IMR-90 (cell line): ENCODE results near the gene KRCC1. TPM values are rescaled to one million over a fixed set of nuclear protein-coding genes. Genes with fewer than 3 reads are reported as not detected.

Experiments used
- ATAC-seq: fragments of 200-7000 bp; cut with Tn5 transposase; 2 replicates; pipeline ENCODE4 v1.9.1; 2020; ENCODE audit warnings: low read depth, mild to moderate bottlenecking, moderate library complexity
- BruUV-seq: library from RNA; stranded (reverse); fragments of 400-500 nt; replicated peaks from 2 replicates; lab custom pipeline; 2021; lab: Mats Ljungman, UMichigan
- CTCF ChIA-PET: fragments of 300-600 bp; formaldehyde crosslinking; extraction: SDS; loops from one replicate; lab custom pipeline; 2021; ENCODE audit warnings: antibody characterized with exemption; lab: Yijun Ruan, JAX
- POLR2A ChIA-PET: fragments of 300-600 bp; sonication (Branson Sonifier 250); formaldehyde crosslinking; loops from one replicate; lab custom pipeline; 2022; ENCODE audit warnings: antibody characterized with exemption; ENCODE audit not compliant: unreplicated experiment; lab: Charles Lee
- DNase-seq: peaks from one replicate; pipeline ENCODE4 v3.0.0; 2013
- H2AFZ ChIP-seq: replicated peaks from 2 replicates; pipeline ENCODE3; 2013; ENCODE audit warnings: low read length, mild to moderate bottlenecking; ENCODE audit not compliant: poor library complexity
- H2AK5ac ChIP-seq: 2 replicates; pipeline ENCODE4 v1.6.1; 2013; ENCODE audit warnings: low read depth, low read length, inconsistent platforms
- H2AK9ac ChIP-seq: replicated peaks from 2 replicates; pipeline ENCODE3; 2013; ENCODE audit warnings: mild to moderate bottlenecking, low read depth, low read length, moderate library complexity; ENCODE audit not compliant: poor library complexity
- H2BK120ac ChIP-seq: 2 replicates; pipeline ENCODE4 v1.6.1; 2013; ENCODE audit warnings: low read depth, low read length, inconsistent platforms
- H2BK15ac ChIP-seq: 3 replicates; pipeline ENCODE4 v1.6.1; 2013; ENCODE audit warnings: low read depth, low read length, inconsistent platforms
- H2BK20ac ChIP-seq: 2 replicates; pipeline ENCODE4 v1.6.1; 2013; ENCODE audit warnings: low read depth, mild to moderate bottlenecking, inconsistent platforms, low read length, moderate library complexity
- H2BK5ac ChIP-seq: 2 replicates; pipeline ENCODE4 v1.6.1; 2013; ENCODE audit warnings: mild to moderate bottlenecking, low read depth, low read length, inconsistent platforms; ENCODE audit not compliant: poor library complexity, severe bottlenecking
- H3K14ac ChIP-seq: replicated peaks from 2 replicates; pipeline ENCODE4 v1.6.1; 2013; ENCODE audit warnings: low read depth, low read length, inconsistent platforms
- H3K18ac ChIP-seq: 2 replicates; pipeline ENCODE4 v1.6.1; 2013; ENCODE audit warnings: low read depth, low read length, control low read depth
- H3K23ac ChIP-seq: 2 replicates; pipeline ENCODE4 v1.6.1; 2013; ENCODE audit warnings: low read depth, low read length, inconsistent platforms
- H3K27ac ChIP-seq: 2 replicates; pipeline ENCODE4 v1.5.1; 2013; ENCODE audit warnings: mild to moderate bottlenecking, control low read depth, low read length; ENCODE audit not compliant: insufficient read depth
- H3K27me3 ChIP-seq: 2 replicates; pipeline ENCODE4 v1.6.1; 2013; ENCODE audit warnings: low read length; ENCODE audit not compliant: control insufficient read depth, insufficient read depth
- H3K36me3 ChIP-seq: 2 replicates; pipeline ENCODE4 v1.6.1; 2013; ENCODE audit warnings: low read length, mixed read lengths; ENCODE audit not compliant: control insufficient read depth, insufficient read depth
- H3K4ac ChIP-seq: 2 replicates; pipeline ENCODE4 v1.6.1; 2013; ENCODE audit warnings: low read depth, low read length, inconsistent platforms
- H3K4me1 ChIP-seq: 2 replicates; pipeline ENCODE4 v1.6.1; 2013; ENCODE audit warnings: low read length, mixed read lengths; ENCODE audit not compliant: control insufficient read depth, insufficient read depth
- H3K4me2 ChIP-seq: 2 replicates; pipeline ENCODE4 v1.6.1; 2013; ENCODE audit warnings: low read depth, mild to moderate bottlenecking, control low read depth, low read length, moderate library complexity
- H3K4me3 ChIP-seq: 2 replicates; pipeline ENCODE4 v1.5.1; 2013; ENCODE audit warnings: low read depth, mild to moderate bottlenecking, control low read depth, low read length, moderate library complexity; ENCODE audit not compliant: insufficient read depth
- H3K56ac ChIP-seq: 2 replicates; pipeline ENCODE4 v1.6.1; 2013; ENCODE audit warnings: low read length, inconsistent platforms; ENCODE audit not compliant: insufficient read depth; ENCODE audit errors: extremely low read depth
- H3K79me1 ChIP-seq, 2 experiments: 2 replicates each; pipeline ENCODE4 v1.6.1; 2013; ENCODE audit warnings: low read length in 2 of 2, inconsistent platforms in 1 of 2, low read depth in 1 of 2
- H3K9ac ChIP-seq: 2 replicates; pipeline ENCODE4 v1.6.1; 2013; ENCODE audit warnings: low read depth, low read length, control low read depth
- H3K9me1 ChIP-seq: 2 replicates; pipeline ENCODE4 v1.6.1; 2013; ENCODE audit warnings: low read length, inconsistent platforms; ENCODE audit not compliant: insufficient read depth
- H3K9me3 ChIP-seq: 2 replicates; pipeline ENCODE4 v1.6.1; 2013; ENCODE audit warnings: low read length; ENCODE audit not compliant: control insufficient read depth, insufficient read depth
- H4K20me1 ChIP-seq: 2 replicates; pipeline ENCODE4 v1.6.1; 2013; ENCODE audit warnings: low read length, inconsistent platforms; ENCODE audit not compliant: insufficient read depth
- H4K5ac ChIP-seq: 2 replicates; pipeline ENCODE4 v1.6.1; 2013; ENCODE audit warnings: mild to moderate bottlenecking, low read depth, low read length, control low read depth
- H4K8ac ChIP-seq, 2 experiments: 2 replicates each; pipeline ENCODE4 v1.6.1; 2013; ENCODE audit warnings: low read depth in 2 of 2, low read length in 2 of 2, control low read depth in 1 of 2, inconsistent platforms in 1 of 2
- H4K91ac ChIP-seq: 2 replicates; pipeline ENCODE4 v1.6.1; 2013; ENCODE audit warnings: low read depth, low read length, inconsistent platforms; ENCODE audit not compliant: insufficient read depth
- BHLHE40 ChIP-seq: fragments of 150-350 bp; IDR thresholded peaks from 2 replicates; pipeline ENCODE4 v1.6.1; 2016; ENCODE audit warnings: mild to moderate bottlenecking, low read depth, low read length
- CEBPB ChIP-seq: IDR thresholded peaks from 2 replicates; pipeline ENCODE4 v1.6.1; 2012; ENCODE audit warnings: low read depth, low read length, improper control_type of control experiment
- CHD1 ChIP-seq: IDR thresholded peaks from 2 replicates; pipeline ENCODE4 v1.6.1; 2012; ENCODE audit warnings: low read depth, low read length, improper control_type of control experiment
- CTCF ChIP-seq: conservative IDR thresholded peaks from 2 replicates; pipeline ENCODE4 v1.5.1; 2012; ENCODE audit warnings: mild to moderate bottlenecking, low read depth, low read length, improper control_type of control experiment
- FOS ChIP-seq: fragments of 150-350 bp; IDR thresholded peaks from 2 replicates; pipeline ENCODE4 v1.6.1; 2016; ENCODE audit warnings: low read depth, low read length
- MAFK ChIP-seq: IDR thresholded peaks from 2 replicates; pipeline ENCODE4 v1.6.1; 2012; ENCODE audit warnings: low read depth, low read length, improper control_type of control experiment
- MAZ ChIP-seq: IDR thresholded peaks from 2 replicates; pipeline ENCODE4 v1.6.1; 2012; ENCODE audit warnings: low read depth, mild to moderate bottlenecking, low read length, improper control_type of control experiment, moderate library complexity, borderline replicate concordance
- MXI1 ChIP-seq: IDR thresholded peaks from 2 replicates; pipeline ENCODE4 v1.6.1; 2012; ENCODE audit warnings: low read depth, mild to moderate bottlenecking, low read length, moderate library complexity, borderline replicate concordance
- NFE2L2 ChIP-seq: fragments of 150-350 bp; IDR thresholded peaks from 2 replicates; pipeline ENCODE4 v1.6.1; 2016; ENCODE audit warnings: low read depth, mild to moderate bottlenecking, low read length
- POLR2A ChIP-seq: IDR thresholded peaks from 2 replicates; pipeline ENCODE4 v1.6.1; 2012; ENCODE audit warnings: mild to moderate bottlenecking, low read depth, low read length
- RAD21 ChIP-seq: IDR thresholded peaks from 2 replicates; pipeline ENCODE4 v1.6.1; 2012; ENCODE audit warnings: low read length, improper control_type of control experiment
- RCOR1 ChIP-seq: IDR thresholded peaks from 2 replicates; pipeline ENCODE4 v1.6.1; 2012; ENCODE audit warnings: mild to moderate bottlenecking, low read length, improper control_type of control experiment; ENCODE audit not compliant: insufficient replicate concordance
- RFX5 ChIP-seq: IDR thresholded peaks from 2 replicates; pipeline ENCODE4 v1.8.0; 2012; ENCODE audit warnings: low read depth, mild to moderate bottlenecking, low read length, moderate library complexity
- SMC3 ChIP-seq: fragments of 150-350 bp; IDR thresholded peaks from 2 replicates; pipeline ENCODE4 v1.6.1; 2016; ENCODE audit warnings: low read depth, mild to moderate bottlenecking, antibody characterized with exemption, low read length, moderate library complexity
- USF2 ChIP-seq: fragments of 150-350 bp; IDR thresholded peaks from 2 replicates; pipeline ENCODE4 v1.6.1; 2017; ENCODE audit warnings: mild to moderate bottlenecking, antibody characterized with exemption, low read length, low read depth
- whole genome bisulfite sequencing, 2 experiments: methylation state at CpG; one replicate each; pipeline versions ENCODE4 v1.1.5 to v1.1.7; 2013; ENCODE audit warnings: missing lambda C conversion rate in 2 of 2; ENCODE audit not compliant: insufficient read length in 1 of 2; ENCODE audit errors: extremely low coverage in 2 of 2; 5-methylcytosine and 5-hydroxymethylcytosine counted together
- dilution Hi-C: fragments of 300-500 bp; cut with HindIII; formaldehyde crosslinking; loops from one replicate; pipeline ENCODE4 v1.14.3; 2018; ENCODE audit warnings: low sequenced_read_pairs; ENCODE audit not compliant: unreplicated experiment
- in situ Hi-C: fragments of 300-500 bp; cut with MboI; formaldehyde crosslinking; loops from 3 replicates; pipeline ENCODE4 v1.14.3; 2019; ENCODE audit warnings: low sequenced_read_pairs, inconsistent platforms, mixed read lengths
- intact Hi-C: fragments of 100-400 bp; cut with micrococcal nuclease; formaldehyde crosslinking; loops from 2 replicates; pipeline ENCODE4 v1.10.0; 2022
- polyA plus RNA-seq, 3 experiments: library from polyadenylated mRNA; depleted of rRNA; stranded (reverse); fragments of >200 nt; gene quantifications; 2 replicates each; pipeline ENCODE4 v1.2.3, GENCODE V29; 2012; ENCODE audit warnings: low replicate concordance in 1 of 3
- total RNA-seq: library from RNA; depleted of rRNA; stranded (reverse); fragments of >200 nt; gene quantifications from 2 replicates; pipeline ENCODE4 v1.2.3, GENCODE V29; 2012

The KRCC1 gene
- total and polyA plus RNA-seq, 2 of the 4 experiments (the other 2 are of a cell fraction) = 14.3 to 16.5 TPM

GRCh38 chr2:88087763-88088162 lies 32.2 kb upstream of the KRCC1 start:
- H2AK9ac ChIP-seq = no peak overlapping the region
- no peak overlapping the region for H4K5ac ChIP-seq
- DNase-seq (no peak), ATAC-seq (no peak)
- BruUV-seq = no TSS peak
- H3K9ac ChIP-seq = no peak overlapping the region
- TF ChIP-seq CHD1 = no peak
- TF ChIP-seq RCOR1 = no peak
- no peak for TF ChIP-seq CTCF
- no peak for TF ChIP-seq MAFK
- no peak for TF ChIP-seq MAZ
- TF ChIP-seq RFX5 = no peak
- no peak for TF ChIP-seq POLR2A
- TF ChIP-seq USF2 = no peak
- TF ChIP-seq RAD21 = no peak
- no peak for TF ChIP-seq MXI1
- TF ChIP-seq SMC3 = no peak
- no peak for TF ChIP-seq BHLHE40
- TF ChIP-seq NFE2L2 = no peak
- no peak for TF ChIP-seq CEBPB
- no peak for TF ChIP-seq FOS
- no peak overlapping the region for H3K4me2 ChIP-seq
- H2AK5ac ChIP-seq = no peak overlapping the region
- H2BK15ac ChIP-seq = no peak overlapping the region
- no peaks in the 10 kb centered on the region for H3K4me1 ChIP-seq
- H3K79me1 ChIP-seq = no peaks in the 10 kb centered on the region
- no peak overlapping the region for H3K4ac ChIP-seq
- no peaks in the 10 kb centered on the region for H3K36me3 ChIP-seq
- intact Hi-C loops (no loop called here), in situ Hi-C loops (no loop called here), dilution Hi-C loops (no loop called here)
- no peak overlapping the region for H2BK120ac ChIP-seq
- no peak overlapping the region for H3K14ac ChIP-seq
- POLR2A ChIA-PET = no interaction called here
- no peak overlapping the region for H3K18ac ChIP-seq
- 70% methylated on average over 10 of the region's 17 CpGs; no CpG with 5 or more reads in 1 of the 2 experiments for WGBS, 2 experiments
- CTCF ChIA-PET = no interaction called here
- peaks cover 16% of the 10 kb centered on the region for H3K27me3 ChIP-seq
- H3K9me1 ChIP-seq = no peaks in the 10 kb centered on the region
- no peak overlapping the region for H3K4me3 ChIP-seq
- H4K8ac ChIP-seq = no peak overlapping the region
- no peak overlapping the region for H2BK20ac ChIP-seq
- no peak overlapping the region for H2AFZ ChIP-seq
- no peaks in the 10 kb centered on the region for H3K9me3 ChIP-seq
- H2BK5ac ChIP-seq = no peak overlapping the region
- no peak overlapping the region for H3K27ac ChIP-seq
- no peak overlapping the region for H4K91ac ChIP-seq
- H3K23ac ChIP-seq = no peak overlapping the region
- no peaks in the 10 kb centered on the region for H4K20me1 ChIP-seq
- H3K56ac ChIP-seq = no peak overlapping the region
